ENCODE results near the gene TFF3. TPM values are rescaled to one million over a fixed set of nuclear protein-coding genes. Genes with fewer than 3 reads are reported as not detected.
A peak's percentile ranks its signal among the peaks of the same experiment; 100 is the strongest.

TFF3 gene
- total and polyA plus RNA-seq, 2 donors from 2014 or later = 10.0 to 22.4 TPM

GRCh38 chr21:42349420-42350317, 34.5 kb upstream of the TFF3 start:
- TF ChIP-seq CTCF (IDR thresholded peaks at IDR 0.05; ENCODE audit: borderline replicate concordance, extremely low read depth, insufficient read depth) = no peak
- peak in 1 of 5 donors; percentile 11 for DNase-seq
- Histone ChIP-seq H3K4me1 (ENCODE audit: control insufficient read depth in 2 of 3, insufficient read depth in 2 of 3, low read depth in 1 of 3, low read length in 3 of 3) (peaks cover 0 to 2% (median 0%) of the 10 kb centered on the region in 3 donors), H3K36me3 (ENCODE audit: control insufficient read depth in 2 of 3, insufficient read depth in 3 of 3, low read length in 3 of 3) (no peaks in the 10 kb centered on the region), H3K4me3 (ENCODE audit: low read length in 3 of 3) (no peak overlapping the region), H3K27me3 (ENCODE audit: control insufficient read depth, insufficient read depth, low read length) (no peaks in the 10 kb centered on the region), H3K9ac (ENCODE audit: low read length in 3 of 3) (no peak overlapping the region), H3K9me3 (ENCODE audit: control insufficient read depth in 2 of 3, insufficient read depth in 1 of 3, low read length in 3 of 3) (peaks cover 0 to 2% (median 0%) of the 10 kb centered on the region in 3 donors), H3K27ac (ENCODE audit: low read depth in 2 of 2, low read length in 2 of 2) (no peak overlapping the region)
- no peak for FAIRE-seq
- intact Hi-C loops (cut with DNase I) = no loop called here

GRCh38 chr21:42348762-42349161, 33.6 kb upstream of the TFF3 start:
- FAIRE-seq = no peak
- no peak overlapping the region for H3K4me3 ChIP-seq (ENCODE audit: low read length in 3 of 3)
- intact Hi-C loops (cut with DNase I) = no loop called here
- no peaks in the 10 kb centered on the region for H3K27me3 ChIP-seq (ENCODE audit: control insufficient read depth, insufficient read depth, low read length)
- H3K27ac ChIP-seq (ENCODE audit: low read depth in 2 of 2, low read length in 2 of 2) = no peak overlapping the region
- peaks cover 0 to 2% (median 0%) of the 10 kb centered on the region in 3 donors for H3K4me1 ChIP-seq (ENCODE audit: control insufficient read depth in 2 of 3, insufficient read depth in 2 of 3, low read depth in 1 of 3, low read length in 3 of 3)
- no peak for DNase-seq
- no peak overlapping the region for H3K9ac ChIP-seq (ENCODE audit: low read length in 3 of 3)
- no peaks in the 10 kb centered on the region for H3K9me3 ChIP-seq (ENCODE audit: control insufficient read depth in 2 of 3, insufficient read depth in 1 of 3, low read length in 3 of 3)
- no peaks in the 10 kb centered on the region for H3K36me3 ChIP-seq (ENCODE audit: control insufficient read depth in 2 of 3, insufficient read depth in 3 of 3, low read length in 3 of 3)
- TF ChIP-seq CTCF (IDR thresholded peaks at IDR 0.05; ENCODE audit: borderline replicate concordance, extremely low read depth, insufficient read depth) = no peak

- H3K4me3 ChIP-seq (ENCODE audit: low read length in 3 of 3) = no peak overlapping the region
- no peaks in the 10 kb centered on the region for H3K27me3 ChIP-seq (ENCODE audit: control insufficient read depth, insufficient read depth, low read length)
- H3K36me3 ChIP-seq (ENCODE audit: control insufficient read depth in 2 of 3, insufficient read depth in 3 of 3, low read length in 3 of 3) = no peaks in the 10 kb centered on the region
- no peak for TF ChIP-seq CTCF (IDR thresholded peaks at IDR 0.05; ENCODE audit: borderline replicate concordance, extremely low read depth, insufficient read depth)
- FAIRE-seq (no peak), DNase-seq (no peak)
- no peak overlapping the region for H3K9ac ChIP-seq (ENCODE audit: low read length in 3 of 3)
- peaks cover 0 to 2% (median 0%) of the 10 kb centered on the region in 3 donors for H3K4me1 ChIP-seq (ENCODE audit: control insufficient read depth in 2 of 3, insufficient read depth in 2 of 3, low read depth in 1 of 3, low read length in 3 of 3)
- no peak overlapping the region for H3K27ac ChIP-seq (ENCODE audit: low read depth in 2 of 2, low read length in 2 of 2)
- H3K9me3 ChIP-seq (ENCODE audit: control insufficient read depth in 2 of 3, insufficient read depth in 1 of 3, low read length in 3 of 3) = no peaks in the 10 kb centered on the region
- intact Hi-C loops (cut with DNase I) = no loop called here
These were observed 32.6 kb upstream of the TFF3 start for GRCh38 chr21:42347601-42348327.

Measured in kidney (tissue), 14 donors.